NB4 (cell line): ENCODE measurements around the gene TACR1.
"Not testable (repeated sequence)": the region's sequence is repeated elsewhere in the genome, so short reads cannot be mapped to it uniquely, and the experiment has no call there.

Source experiments
- DNase-seq: peaks from one replicate; pipeline ENCODE4 v3.0.0; 2010; ENCODE audit warnings: low read depth
- H3K4me3 ChIP-seq: one replicate; pipeline ENCODE4 v1.5.1; 2011; ENCODE audit warnings: mild to moderate bottlenecking, low read depth, low read length, moderate library complexity
- MYC ChIP-seq: IDR thresholded peaks from 2 replicates; pipeline ENCODE4 v1.6.1; 2011; ENCODE audit warnings: low read depth, low read length
- POLR2A ChIP-seq: IDR thresholded peaks from 2 replicates; pipeline ENCODE4 v1.6.1; 2011; ENCODE audit warnings: mild to moderate bottlenecking; ENCODE audit not compliant: insufficient read length; ENCODE audit errors: extremely low read depth
- TF ChIP-seq, protein P1 (sequence below): IDR thresholded peaks from 2 replicates; pipeline ENCODE4 v1.6.1; 2011; ENCODE audit warnings: low read depth, low read length
- TF ChIP-seq, protein P2 (sequence below): IDR thresholded peaks from one replicate; pipeline ENCODE4 v1.5.1; 2012; ENCODE audit warnings: low read depth, low read length

The TACR1 gene

DNA sequence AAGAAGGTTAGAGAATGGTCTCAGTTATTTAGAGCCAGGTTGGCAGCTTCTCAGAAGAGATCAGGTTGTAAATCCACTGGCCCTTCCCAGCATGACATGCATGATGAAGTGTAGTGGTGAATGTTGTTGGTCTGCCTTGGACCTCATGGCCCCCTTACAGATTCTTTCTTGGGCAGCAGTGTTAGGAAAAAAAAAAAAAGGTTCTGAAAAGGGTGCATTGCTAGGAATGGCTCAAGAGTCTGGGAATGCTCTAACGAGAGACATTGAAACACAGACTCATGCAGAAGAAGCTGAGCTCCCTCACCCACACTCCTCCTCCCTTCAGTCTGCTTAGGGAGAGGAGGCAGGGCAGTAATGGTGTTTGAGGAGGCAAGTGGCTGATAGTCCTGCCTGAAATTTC, 135.4 kb downstream of the TACR1 start:
- TF ChIP-seq MYC (no peak), POLR2A (no peak)
- TF ChIP-seq, protein P1, sequence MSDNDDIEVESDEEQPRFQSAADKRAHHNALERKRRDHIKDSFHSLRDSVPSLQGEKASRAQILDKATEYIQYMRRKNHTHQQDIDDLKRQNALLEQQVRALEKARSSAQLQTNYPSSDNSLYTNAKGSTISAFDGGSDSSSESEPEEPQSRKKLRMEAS = no peak
- TF ChIP-seq, protein P2, sequence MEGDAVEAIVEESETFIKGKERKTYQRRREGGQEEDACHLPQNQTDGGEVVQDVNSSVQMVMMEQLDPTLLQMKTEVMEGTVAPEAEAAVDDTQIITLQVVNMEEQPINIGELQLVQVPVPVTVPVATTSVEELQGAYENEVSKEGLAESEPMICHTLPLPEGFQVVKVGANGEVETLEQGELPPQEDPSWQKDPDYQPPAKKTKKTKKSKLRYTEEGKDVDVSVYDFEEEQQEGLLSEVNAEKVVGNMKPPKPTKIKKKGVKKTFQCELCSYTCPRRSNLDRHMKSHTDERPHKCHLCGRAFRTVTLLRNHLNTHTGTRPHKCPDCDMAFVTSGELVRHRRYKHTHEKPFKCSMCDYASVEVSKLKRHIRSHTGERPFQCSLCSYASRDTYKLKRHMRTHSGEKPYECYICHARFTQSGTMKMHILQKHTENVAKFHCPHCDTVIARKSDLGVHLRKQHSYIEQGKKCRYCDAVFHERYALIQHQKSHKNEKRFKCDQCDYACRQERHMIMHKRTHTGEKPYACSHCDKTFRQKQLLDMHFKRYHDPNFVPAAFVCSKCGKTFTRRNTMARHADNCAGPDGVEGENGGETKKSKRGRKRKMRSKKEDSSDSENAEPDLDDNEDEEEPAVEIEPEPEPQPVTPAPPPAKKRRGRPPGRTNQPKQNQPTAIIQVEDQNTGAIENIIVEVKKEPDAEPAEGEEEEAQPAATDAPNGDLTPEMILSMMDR = no peak
- no peak for DNase-seq
- H3K4me3 ChIP-seq = no peak overlapping the region

DNA sequence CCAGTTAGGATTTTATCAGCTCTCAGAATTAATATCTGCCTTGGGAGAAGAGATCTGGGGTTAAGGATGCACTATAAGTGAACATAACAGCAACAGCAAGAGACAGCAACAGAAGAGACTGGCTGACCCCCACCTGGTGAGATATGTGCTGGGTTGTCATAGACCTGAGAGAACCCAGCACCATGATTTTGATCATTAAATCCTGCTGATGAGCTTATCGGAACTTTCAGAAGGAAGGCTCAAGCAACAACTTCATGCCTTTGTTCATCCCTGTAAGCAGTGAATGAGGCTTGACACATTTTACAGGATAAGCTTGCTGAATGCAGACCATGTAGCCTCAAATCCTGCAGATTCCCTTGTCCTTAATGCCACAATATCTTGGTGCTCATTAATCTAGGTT, 140.9 kb downstream of the TACR1 start:
- no peak for DNase-seq
- no peak overlapping the region for H3K4me3 ChIP-seq
- no peak for TF ChIP-seq POLR2A
- no peak for TF ChIP-seq MYC
- TF ChIP-seq, protein P1 = no peak
- TF ChIP-seq, protein P2 = no peak

DNA sequence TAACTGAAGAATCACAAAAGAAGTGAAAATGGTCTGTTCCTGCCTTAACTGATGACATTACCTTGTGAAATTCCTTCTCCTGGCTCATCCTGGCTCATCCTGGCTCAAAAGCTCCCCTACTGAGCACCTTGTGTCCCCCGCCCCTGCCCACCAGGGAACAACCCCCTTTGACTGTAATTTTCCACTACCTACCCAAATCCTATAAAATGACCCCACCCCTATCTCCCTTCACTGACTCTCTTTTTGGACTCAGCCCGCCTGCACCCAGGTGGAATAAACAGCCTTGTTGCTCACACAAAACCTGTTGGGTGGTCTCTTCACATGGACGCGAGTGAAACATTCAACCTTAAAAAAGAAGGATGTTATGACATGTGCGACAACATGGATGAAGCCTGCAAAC, 142.2 kb downstream of the TACR1 start:
- not testable (repeated sequence) for H3K4me3 ChIP-seq, DNase-seq

DNA sequence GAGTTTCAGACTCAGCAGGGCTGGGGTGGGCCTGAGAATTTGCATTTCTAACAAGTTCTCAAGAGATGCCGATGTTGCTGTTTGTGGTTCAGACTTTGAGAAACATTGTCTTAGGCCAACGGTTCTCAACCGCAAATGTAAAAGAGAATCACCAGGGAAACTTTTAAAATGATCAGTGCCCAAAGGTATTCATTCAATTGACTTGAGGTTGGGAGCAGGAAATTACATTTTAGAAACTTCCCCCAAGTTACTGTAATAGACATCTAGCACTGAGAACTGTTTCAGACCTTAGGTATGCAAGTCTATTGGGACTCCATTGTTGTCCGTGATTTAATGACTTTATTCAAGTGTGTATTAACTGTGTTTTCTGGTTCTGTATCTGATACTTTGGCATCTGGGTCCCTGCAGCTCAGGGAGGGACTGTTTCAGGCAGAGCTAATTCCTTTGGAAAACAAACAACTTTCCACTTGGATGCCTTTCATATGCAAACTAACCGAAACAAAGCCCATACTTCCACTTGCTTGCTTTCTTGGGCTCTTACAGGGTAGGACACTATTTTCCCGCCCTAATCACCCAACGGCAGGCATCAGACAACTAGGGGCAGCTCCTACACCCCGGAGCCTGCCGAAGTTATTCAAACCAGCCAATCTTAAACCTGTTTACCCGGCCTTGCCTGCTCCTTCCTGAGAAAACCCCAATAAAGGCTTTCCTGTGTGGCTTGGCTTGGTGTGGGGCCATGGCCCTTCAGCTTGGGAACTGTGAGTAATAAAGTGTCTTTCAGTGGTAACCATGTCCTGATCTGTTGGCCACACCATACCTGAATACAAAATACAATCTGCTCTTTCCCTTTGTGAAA, 143.3 kb downstream of the TACR1 start:
- H3K4me3 ChIP-seq = no peak overlapping the region
- TF ChIP-seq POLR2A = no peak
- TF ChIP-seq, protein P1 = no peak
- TF ChIP-seq, protein P2 = no peak
- no peak for TF ChIP-seq MYC
- DNase-seq = no peak

DNA sequence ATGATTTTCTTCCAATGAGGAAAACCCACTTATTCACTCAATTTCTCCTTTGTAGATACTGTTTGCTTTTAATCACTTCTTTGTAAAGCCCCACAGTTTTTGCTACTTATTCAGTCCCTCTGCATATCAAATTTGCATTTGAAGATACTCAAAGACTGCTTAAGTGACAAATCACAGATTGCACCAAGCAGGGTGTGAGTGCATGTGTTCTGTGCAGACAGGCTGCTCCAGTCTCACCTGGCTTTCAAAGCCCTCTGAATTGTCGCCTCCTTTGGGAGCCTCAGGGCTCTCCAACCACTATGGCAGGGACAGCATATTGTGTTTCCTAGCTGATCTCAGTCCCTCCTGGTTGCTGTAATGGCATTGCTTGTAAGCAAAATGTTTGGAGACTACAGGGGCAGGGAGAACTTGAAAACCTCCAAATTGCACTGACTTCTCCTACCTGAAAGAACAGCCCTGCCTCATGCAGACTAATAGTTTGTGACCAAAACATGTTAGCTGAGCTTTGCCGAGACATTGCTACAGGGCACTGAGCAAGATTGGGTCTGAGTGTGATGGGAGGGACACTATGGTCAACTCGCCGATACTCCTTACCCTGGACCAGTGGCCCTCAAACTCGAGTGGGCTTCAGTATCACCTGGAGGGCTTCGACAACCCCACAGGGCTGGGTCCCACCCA, 144.0 kb downstream of the TACR1 start:
- DNase-seq = no peak
- H3K4me3 ChIP-seq = no peak overlapping the region
- TF ChIP-seq POLR2A (no peak), MYC (no peak)
- TF ChIP-seq, protein P2 = no peak
- TF ChIP-seq, protein P1 = no peak

DNA sequence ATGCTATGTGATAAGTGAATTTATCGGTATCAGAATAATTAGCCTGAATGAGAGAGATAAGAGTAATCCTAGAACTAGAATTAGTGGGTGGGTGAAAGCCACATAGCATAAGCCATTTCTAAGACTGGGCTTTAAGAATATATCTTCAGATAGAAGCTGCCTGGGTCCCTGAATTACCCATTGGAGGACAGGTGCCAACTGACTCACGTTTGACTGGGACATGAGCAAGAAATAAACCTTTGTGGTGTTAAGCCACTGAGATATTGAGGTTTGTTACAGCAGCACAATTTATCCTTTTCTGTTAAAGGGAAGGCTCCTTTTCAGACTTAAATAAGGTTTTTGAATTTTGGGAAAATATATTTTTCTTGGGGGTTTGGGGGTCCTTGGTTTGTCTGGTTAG, 145.0 kb downstream of the TACR1 start:
- TF ChIP-seq, protein P2 = no peak
- no peak for TF ChIP-seq POLR2A
- no peak for DNase-seq
- H3K4me3 ChIP-seq = no peak overlapping the region
